ENCODE results near the gene GNAO1. TPM values are rescaled to one million over a fixed set of nuclear protein-coding genes. Genes with fewer than 3 reads are reported as not detected.

The GNAO1 gene
- polyA plus RNA-seq, 1 donor (not counting 4 experiments of a cell fraction or from before 2014, with no cell fraction given), result 0.13 TPM

DNA sequence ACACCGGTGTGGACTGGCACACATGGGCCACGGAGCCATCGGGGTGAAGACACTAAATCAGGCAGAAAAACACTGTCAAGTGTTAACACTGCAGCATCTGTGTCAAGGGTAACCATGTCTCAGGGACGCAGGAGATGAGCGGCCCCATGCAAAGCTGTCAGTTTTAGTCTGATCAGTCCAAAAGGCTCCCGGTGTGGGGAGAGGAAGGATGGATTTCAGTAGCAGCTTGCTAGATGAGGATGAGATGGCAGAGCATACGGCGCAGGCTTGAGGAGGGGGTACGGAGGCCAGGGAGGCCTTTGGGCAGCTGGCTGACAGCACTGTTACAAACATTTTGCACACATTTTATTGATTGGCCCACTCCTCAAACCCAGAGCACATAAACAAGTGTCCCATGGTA, 98.1 kb downstream of the GNAO1 start:
- no peak overlapping the region for H3K9ac ChIP-seq (ENCODE audit: control insufficient read depth, extremely low read depth, insufficient read depth, low read length)
- no peaks in the 10 kb centered on the region for H3K79me2 ChIP-seq (ENCODE audit: control insufficient read depth, insufficient read depth, low read length)
- H3K36me3 ChIP-seq (ENCODE audit: control insufficient read depth in 2 of 2, extremely low read depth in 1 of 2, insufficient read depth in 2 of 2, low read length in 2 of 2), result no peaks in the 10 kb centered on the region
- TF ChIP-seq EZH2 (IDR thresholded peaks at IDR 0.05; ENCODE audit: low read length), result no peak
- TF ChIP-seq, protein P1, sequence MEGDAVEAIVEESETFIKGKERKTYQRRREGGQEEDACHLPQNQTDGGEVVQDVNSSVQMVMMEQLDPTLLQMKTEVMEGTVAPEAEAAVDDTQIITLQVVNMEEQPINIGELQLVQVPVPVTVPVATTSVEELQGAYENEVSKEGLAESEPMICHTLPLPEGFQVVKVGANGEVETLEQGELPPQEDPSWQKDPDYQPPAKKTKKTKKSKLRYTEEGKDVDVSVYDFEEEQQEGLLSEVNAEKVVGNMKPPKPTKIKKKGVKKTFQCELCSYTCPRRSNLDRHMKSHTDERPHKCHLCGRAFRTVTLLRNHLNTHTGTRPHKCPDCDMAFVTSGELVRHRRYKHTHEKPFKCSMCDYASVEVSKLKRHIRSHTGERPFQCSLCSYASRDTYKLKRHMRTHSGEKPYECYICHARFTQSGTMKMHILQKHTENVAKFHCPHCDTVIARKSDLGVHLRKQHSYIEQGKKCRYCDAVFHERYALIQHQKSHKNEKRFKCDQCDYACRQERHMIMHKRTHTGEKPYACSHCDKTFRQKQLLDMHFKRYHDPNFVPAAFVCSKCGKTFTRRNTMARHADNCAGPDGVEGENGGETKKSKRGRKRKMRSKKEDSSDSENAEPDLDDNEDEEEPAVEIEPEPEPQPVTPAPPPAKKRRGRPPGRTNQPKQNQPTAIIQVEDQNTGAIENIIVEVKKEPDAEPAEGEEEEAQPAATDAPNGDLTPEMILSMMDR (optimal IDR thresholded peaks at IDR 0.05 in 1 of 3, IDR thresholded peaks at IDR 0.05 in 1 of 3, conservative IDR thresholded peaks at IDR 0.05 in 1 of 3; ENCODE audit: extremely low read depth in 1 of 3, insufficient read depth in 2 of 3, low read length in 3 of 3), result no peak
- FAIRE-seq (no peak), DNase-seq (ENCODE audit: low read depth, low spot score) (no peak)
- H3K27me3 ChIP-seq (ENCODE audit: control insufficient read depth, extremely low read depth, insufficient read depth, low read length), result no peaks in the 10 kb centered on the region
- no peaks in the 10 kb centered on the region for H4K20me1 ChIP-seq (ENCODE audit: control insufficient read depth, extremely low read depth, insufficient read depth, low read length)
- no peak overlapping the region for H3K4me3 ChIP-seq (ENCODE audit: control insufficient read depth in 2 of 3, extremely low read depth in 1 of 3, insufficient read depth in 2 of 3, low read depth in 1 of 3, low read length in 3 of 3)
- H3K4me2 ChIP-seq (ENCODE audit: control insufficient read depth, extremely low read depth, insufficient read depth, low read depth, low read length), result no peak overlapping the region
- peaks cover 4% of the 10 kb centered on the region for H3K4me1 ChIP-seq (ENCODE audit: control insufficient read depth, extremely low read depth, insufficient read depth, low read length)
- dilution Hi-C loops (cut with MboI; ENCODE audit: extremely low pct_ligation_motif_present, low sequenced_read_pairs), result no loop called here
- no peak overlapping the region for H2AFZ ChIP-seq (ENCODE audit: control insufficient read depth, low read length)
- H3K9me1 ChIP-seq (ENCODE audit: control insufficient read depth, extremely low read depth, insufficient read depth, low read length), result no peaks in the 10 kb centered on the region
- no peaks in the 10 kb centered on the region for H3K9me3 ChIP-seq (ENCODE audit: control insufficient read depth, low read depth, low read length)
- no peak overlapping the region for H3K27ac ChIP-seq (ENCODE audit: control insufficient read depth, insufficient read depth, low read length)

DNA sequence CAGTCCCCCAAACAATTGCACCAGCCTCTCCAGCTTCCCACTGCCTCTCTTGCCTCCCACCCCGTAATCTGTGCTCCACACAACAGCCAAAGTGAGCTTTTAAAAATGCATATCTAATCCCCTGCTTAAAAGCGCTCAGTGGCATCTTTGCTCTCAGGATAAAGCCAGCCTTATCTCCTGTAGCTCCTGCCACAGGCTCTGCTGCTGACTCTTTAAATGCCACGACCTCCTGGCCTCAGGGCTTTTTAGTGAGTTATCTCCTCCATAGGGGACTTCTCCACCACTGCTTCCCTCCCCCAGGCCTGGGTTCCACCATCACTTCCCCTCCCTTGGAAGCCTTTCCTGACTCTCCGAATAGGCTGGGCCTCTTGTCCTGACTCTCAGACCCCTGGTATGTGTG, 98.6 kb downstream of the GNAO1 start:
- Histone ChIP-seq H3K9ac (ENCODE audit: control insufficient read depth, extremely low read depth, insufficient read depth, low read length) (no peak overlapping the region), H3K9me1 (ENCODE audit: control insufficient read depth, extremely low read depth, insufficient read depth, low read length) (no peaks in the 10 kb centered on the region), H3K4me2 (ENCODE audit: control insufficient read depth, extremely low read depth, insufficient read depth, low read depth, low read length) (no peak overlapping the region), H3K27me3 (ENCODE audit: control insufficient read depth, extremely low read depth, insufficient read depth, low read length) (no peaks in the 10 kb centered on the region), H3K27ac (ENCODE audit: control insufficient read depth, insufficient read depth, low read length) (no peak overlapping the region), H3K36me3 (ENCODE audit: control insufficient read depth in 2 of 2, extremely low read depth in 1 of 2, insufficient read depth in 2 of 2, low read length in 2 of 2) (no peaks in the 10 kb centered on the region), H4K20me1 (ENCODE audit: control insufficient read depth, extremely low read depth, insufficient read depth, low read length) (no peaks in the 10 kb centered on the region), H3K4me3 (ENCODE audit: control insufficient read depth in 2 of 3, extremely low read depth in 1 of 3, insufficient read depth in 2 of 3, low read depth in 1 of 3, low read length in 3 of 3) (no peak overlapping the region), H2AFZ (ENCODE audit: control insufficient read depth, low read length) (no peak overlapping the region), H3K9me3 (ENCODE audit: control insufficient read depth, low read depth, low read length) (no peaks in the 10 kb centered on the region), H3K4me1 (ENCODE audit: control insufficient read depth, extremely low read depth, insufficient read depth, low read length) (peaks cover 7% of the 10 kb centered on the region), H3K79me2 (ENCODE audit: control insufficient read depth, insufficient read depth, low read length) (no peaks in the 10 kb centered on the region)
- DNase-seq (ENCODE audit: low read depth, low spot score), result no peak
- dilution Hi-C loops (cut with MboI; ENCODE audit: extremely low pct_ligation_motif_present, low sequenced_read_pairs), result no loop called here
- TF ChIP-seq, protein P1 (optimal IDR thresholded peaks at IDR 0.05 in 1 of 3, IDR thresholded peaks at IDR 0.05 in 1 of 3, conservative IDR thresholded peaks at IDR 0.05 in 1 of 3; ENCODE audit: extremely low read depth in 1 of 3, insufficient read depth in 2 of 3, low read length in 3 of 3), result no peak
- no peak for TF ChIP-seq EZH2 (IDR thresholded peaks at IDR 0.05; ENCODE audit: low read length)
- FAIRE-seq, result no peak

Data from keratinocyte (primary cell).